Muscle layer of colon (tissue), 2 donors: ENCODE results near the gene KMT5C.
A peak's percentile ranks its signal among the peaks of the same experiment; 100 is the strongest.
"Not testable (repeated sequence)": the region's sequence is repeated elsewhere in the genome, so short reads cannot be mapped to it uniquely, and the experiment has no call there.

Experiments
- H3K27ac ChIP-seq: one replicate; pipeline ENCODE4 v1.7.0; 2013; ENCODE audit warnings: low read depth, mild to moderate bottlenecking, low read length, moderate library complexity
- H3K27me3 ChIP-seq, 2 donors: one replicate each; pipeline ENCODE4 v1.7.0; 2013; ENCODE audit warnings: low read length in 2 of 2, mild to moderate bottlenecking in 2 of 2; ENCODE audit not compliant: insufficient read depth in 2 of 2, control insufficient read depth in 1 of 2
- H3K36me3 ChIP-seq: one replicate; pipeline ENCODE4 v1.7.0; 2013; ENCODE audit warnings: mild to moderate bottlenecking, low read length; ENCODE audit not compliant: insufficient read depth
- H3K4me1 ChIP-seq: one replicate; pipeline ENCODE4 v1.7.0; 2013; ENCODE audit warnings: mild to moderate bottlenecking, low read length; ENCODE audit not compliant: insufficient read depth
- H3K4me3 ChIP-seq, 2 donors: one replicate each; pipeline ENCODE4 v1.7.0; 2013; ENCODE audit warnings: low read length in 2 of 2, low read depth in 1 of 2, mild to moderate bottlenecking in 1 of 2, moderate library complexity in 1 of 2
- H3K9ac ChIP-seq: one replicate; pipeline ENCODE4 v1.7.0; 2013; ENCODE audit warnings: low read length
- H3K9me3 ChIP-seq: one replicate; pipeline ENCODE4 v1.7.0; 2013; ENCODE audit warnings: mild to moderate bottlenecking, low read length
- donor health status: abdominal sarcoma.
- donor health status: Adenocarcinoma of cecum.

The KMT5C gene

DNA sequence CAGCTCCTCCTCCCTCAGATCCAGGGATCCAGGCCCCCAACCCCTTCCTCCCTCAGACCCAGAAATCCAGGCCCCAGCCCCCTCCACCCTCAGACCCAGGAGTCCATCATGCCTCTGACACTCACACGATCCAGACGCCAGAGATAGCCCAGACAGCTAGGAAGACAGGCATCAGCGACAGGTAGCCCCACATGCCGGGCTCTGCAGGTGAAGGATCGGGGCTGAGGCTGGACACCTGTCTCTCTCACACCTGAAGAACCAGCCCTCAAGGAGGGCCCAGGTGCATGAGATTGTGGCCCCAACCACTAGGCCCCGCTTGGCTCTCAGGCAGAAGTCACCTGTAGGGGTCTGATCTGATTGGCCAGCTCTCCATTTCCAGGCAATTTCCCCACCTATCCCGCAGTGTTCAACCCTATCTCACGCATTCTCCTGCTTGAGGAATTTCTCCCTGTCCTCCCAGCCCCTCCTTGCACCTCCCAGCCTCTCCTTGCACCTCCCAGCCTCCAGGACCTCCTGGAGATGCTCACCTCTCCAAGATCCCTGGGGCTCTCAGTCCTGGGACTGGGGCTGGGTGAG lies 18.7 kb upstream of the KMT5C start:
- H3K27ac ChIP-seq: no peak overlapping the region
- peaks cover 0 to 5% of the 10 kb centered on the region in 2 donors for H3K27me3 ChIP-seq
- H3K4me1 ChIP-seq: no peaks in the 10 kb centered on the region
- H3K9ac ChIP-seq: no peak overlapping the region
- no peaks in the 10 kb centered on the region for H3K9me3 ChIP-seq
- H3K36me3 ChIP-seq: no peaks in the 10 kb centered on the region
- H3K4me3 ChIP-seq: no peak overlapping the region

DNA sequence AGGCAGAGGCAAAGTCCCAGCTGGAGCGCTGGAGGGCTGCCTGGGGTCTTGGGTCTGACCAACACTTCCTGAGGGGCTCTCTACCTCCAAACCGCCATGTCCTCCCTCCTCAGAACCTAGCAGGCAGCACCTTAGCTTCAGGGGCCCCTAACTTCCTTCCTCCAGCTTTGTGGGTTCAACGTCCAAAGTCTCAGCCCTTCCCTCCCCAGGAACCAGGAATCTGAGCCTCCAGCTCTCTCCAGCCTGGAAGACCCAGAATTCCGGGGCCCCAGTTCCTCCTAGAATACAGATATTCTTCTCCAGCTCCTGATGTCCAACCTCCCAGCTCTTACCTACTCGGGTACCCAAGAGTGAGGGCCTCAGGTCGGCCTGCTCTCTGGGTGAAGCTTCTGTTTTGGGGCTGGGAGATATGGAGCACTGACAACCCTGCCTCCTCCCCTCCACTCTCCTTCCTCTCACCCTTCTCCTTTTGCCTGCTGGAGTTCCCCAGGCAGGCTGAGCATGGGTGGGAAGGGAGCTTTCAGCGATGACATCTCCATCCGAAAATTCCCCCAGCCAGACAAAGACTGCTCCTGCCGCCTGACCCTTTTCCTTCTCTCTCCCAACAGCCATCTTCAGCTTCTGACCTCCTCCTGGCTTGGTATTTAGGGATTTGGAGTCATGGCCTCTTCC lies 18.1 kb upstream of the KMT5C start:
- Histone ChIP-seq H3K9me3 (no peaks in the 10 kb centered on the region), H3K9ac (no peak overlapping the region), H3K4me3 (no peak overlapping the region), H3K27ac (no peak overlapping the region), H3K36me3 (no peaks in the 10 kb centered on the region), H3K4me1 (no peaks in the 10 kb centered on the region), H3K27me3 (peaks cover 0 to 5% of the 10 kb centered on the region in 2 donors)

DNA sequence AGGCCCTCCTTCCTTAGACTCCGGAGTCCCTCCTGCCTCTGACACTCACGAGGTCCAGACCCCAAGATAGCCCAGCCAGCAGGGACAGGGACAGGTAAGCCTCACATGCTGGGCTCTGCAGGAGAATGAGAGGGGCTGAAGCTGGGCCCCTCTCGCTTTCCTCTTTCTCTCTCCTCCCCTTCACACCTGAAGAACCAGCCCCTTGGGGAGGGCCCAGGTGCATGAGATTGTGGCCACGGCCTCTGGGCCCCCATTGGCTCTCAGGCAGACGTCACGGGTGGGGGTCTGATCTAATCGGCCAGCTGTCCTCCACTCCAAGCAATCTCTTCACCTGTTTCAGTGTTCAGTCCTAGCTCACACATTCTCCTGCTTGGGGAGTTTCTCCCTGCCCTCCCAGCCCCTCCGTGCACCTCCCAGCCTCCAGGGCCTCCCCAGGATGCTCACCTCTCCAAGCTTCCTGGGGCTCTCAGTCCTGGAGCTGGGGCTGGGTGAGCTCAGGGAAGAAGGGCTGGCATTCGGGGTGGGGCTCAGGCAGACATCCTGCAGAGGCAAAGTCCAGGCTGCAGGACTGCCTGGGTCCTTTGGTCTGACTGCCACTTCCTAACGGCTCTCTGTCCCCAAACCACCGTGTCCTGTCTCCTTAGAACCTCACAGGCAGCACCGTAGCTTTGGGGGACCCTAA lies 17.3 kb upstream of the KMT5C start:
- Histone ChIP-seq H3K27me3 (peaks cover 0 to 5% of the 10 kb centered on the region in 2 donors), H3K4me3 (no peak overlapping the region), H3K27ac (no peak overlapping the region), H3K4me1 (no peaks in the 10 kb centered on the region), H3K9ac (no peak overlapping the region), H3K9me3 (no peaks in the 10 kb centered on the region), H3K36me3 (no peaks in the 10 kb centered on the region)

GRCh38 chr19:55324662-55325061 lies 15.0 kb upstream of the KMT5C start:
- H3K27me3 ChIP-seq: peaks cover 0 to 5% of the 10 kb centered on the region in 2 donors
- no peaks in the 10 kb centered on the region for H3K4me1 ChIP-seq
- no peaks in the 10 kb centered on the region for H3K9me3 ChIP-seq
- H3K4me3 ChIP-seq: no peak overlapping the region
- H3K27ac ChIP-seq: no peak overlapping the region
- no peak overlapping the region for H3K9ac ChIP-seq
- H3K36me3 ChIP-seq: no peaks in the 10 kb centered on the region

GRCh38 chr19:55325172-55325571 lies 14.5 kb upstream of the KMT5C start, which contains the start of gene TMEM150B:
TSS of gene TMEM150B (minus strand) at chr19:55325341. CDS start at chr19:55321036, 4,305 bp downstream.
- no peaks in the 10 kb centered on the region for H3K9me3 ChIP-seq
- no peak within 1 kb of the TSS for H3K4me3 ChIP-seq
- H3K9ac ChIP-seq: no peak within 1 kb of the TSS

DNA sequence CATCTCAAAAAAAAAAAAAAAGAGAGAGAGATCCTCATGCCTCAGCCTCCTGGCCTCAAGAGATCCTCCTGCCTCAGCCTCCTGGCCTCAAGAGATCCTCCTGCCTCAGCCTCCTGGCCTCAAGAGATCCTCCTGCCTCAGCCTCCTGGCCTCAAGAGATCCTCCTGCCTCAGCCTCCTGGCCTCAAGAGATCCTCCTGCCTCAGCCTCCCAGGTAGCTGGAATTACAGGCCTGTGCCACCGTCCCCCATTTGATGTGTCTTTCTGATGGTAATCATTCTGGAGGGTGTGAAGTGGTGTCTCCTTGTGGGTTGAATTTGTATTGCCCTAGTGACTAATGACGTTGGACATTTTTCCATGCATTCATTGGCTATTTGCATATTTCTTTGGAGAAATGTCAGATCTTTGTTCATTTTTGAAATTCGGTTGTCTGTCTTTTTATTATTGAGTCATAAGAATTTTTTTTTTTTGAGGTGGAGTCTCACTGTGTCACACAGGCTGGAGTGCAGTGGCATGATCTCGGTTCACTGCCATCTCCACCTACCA lies 10.8 kb upstream of the KMT5C start:
- not testable (repeated sequence) for H3K4me3 ChIP-seq, H3K27me3 ChIP-seq, H3K4me1 ChIP-seq, H3K9me3 ChIP-seq, H3K9ac ChIP-seq, H3K36me3 ChIP-seq, H3K27ac ChIP-seq

More at GRCh38 chr19:55325172-55325571, 14.5 kb upstream of the KMT5C start, which contains the start of gene TMEM150B:
- Histone ChIP-seq H3K27ac (no peak within 1 kb of the TSS), H3K27me3 (peaks cover 0 to under 1% of the 10 kb centered on the region in 2 donors), H3K36me3 (no peaks in the 10 kb centered on the region), H3K4me1 (no peaks in the 10 kb centered on the region)

DNA sequence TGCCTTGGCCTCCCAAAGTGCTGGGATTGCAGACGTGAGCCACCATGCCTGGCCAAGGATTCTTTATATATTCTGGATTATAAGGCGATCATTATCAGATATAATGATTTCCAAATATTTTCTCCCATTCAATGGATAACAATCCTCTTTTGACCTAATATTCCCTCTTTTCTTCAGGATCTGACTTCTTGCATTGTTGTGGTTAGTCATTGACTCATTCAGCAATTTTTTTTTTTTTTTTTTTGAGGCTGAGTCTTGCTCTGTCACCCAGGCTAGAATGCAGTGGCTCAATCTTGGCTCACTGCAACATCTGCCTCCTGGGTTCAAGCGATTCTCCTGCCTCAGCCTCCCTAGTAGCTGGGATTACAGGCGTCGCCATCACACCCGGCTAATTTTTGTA lies 9.9 kb upstream of the KMT5C start:
- not testable (repeated sequence) for H3K4me3 ChIP-seq, H3K4me1 ChIP-seq

GRCh38 chr19:55333870-55334269 lies 5.8 kb upstream of the KMT5C start:
- Histone ChIP-seq H3K36me3 (no peaks in the 10 kb centered on the region), H3K9ac (no peak overlapping the region), H3K4me1 (peaks cover 7% of the 10 kb centered on the region), H3K27ac (no peak overlapping the region), H3K4me3 (no peak overlapping the region), H3K9me3 (no peaks in the 10 kb centered on the region), H3K27me3 (no peaks in the 10 kb centered on the region)

More for the DNA sequence above, 9.9 kb upstream of the KMT5C start:
- not testable (repeated sequence) for H3K27me3 ChIP-seq, H3K9me3 ChIP-seq, H3K27ac ChIP-seq, H3K9ac ChIP-seq, H3K36me3 ChIP-seq

- Histone ChIP-seq H3K4me1 (peaks cover 14% of the 10 kb centered on the region), H3K4me3 (no peak overlapping the region), H3K27ac (no peak overlapping the region), H3K36me3 (no peaks in the 10 kb centered on the region), H3K9me3 (no peaks in the 10 kb centered on the region), H3K9ac (no peak overlapping the region), H3K27me3 (no peaks in the 10 kb centered on the region)
Measured at GRCh38 chr19:55336101-55336500, 3.6 kb upstream of the KMT5C start.

DNA sequence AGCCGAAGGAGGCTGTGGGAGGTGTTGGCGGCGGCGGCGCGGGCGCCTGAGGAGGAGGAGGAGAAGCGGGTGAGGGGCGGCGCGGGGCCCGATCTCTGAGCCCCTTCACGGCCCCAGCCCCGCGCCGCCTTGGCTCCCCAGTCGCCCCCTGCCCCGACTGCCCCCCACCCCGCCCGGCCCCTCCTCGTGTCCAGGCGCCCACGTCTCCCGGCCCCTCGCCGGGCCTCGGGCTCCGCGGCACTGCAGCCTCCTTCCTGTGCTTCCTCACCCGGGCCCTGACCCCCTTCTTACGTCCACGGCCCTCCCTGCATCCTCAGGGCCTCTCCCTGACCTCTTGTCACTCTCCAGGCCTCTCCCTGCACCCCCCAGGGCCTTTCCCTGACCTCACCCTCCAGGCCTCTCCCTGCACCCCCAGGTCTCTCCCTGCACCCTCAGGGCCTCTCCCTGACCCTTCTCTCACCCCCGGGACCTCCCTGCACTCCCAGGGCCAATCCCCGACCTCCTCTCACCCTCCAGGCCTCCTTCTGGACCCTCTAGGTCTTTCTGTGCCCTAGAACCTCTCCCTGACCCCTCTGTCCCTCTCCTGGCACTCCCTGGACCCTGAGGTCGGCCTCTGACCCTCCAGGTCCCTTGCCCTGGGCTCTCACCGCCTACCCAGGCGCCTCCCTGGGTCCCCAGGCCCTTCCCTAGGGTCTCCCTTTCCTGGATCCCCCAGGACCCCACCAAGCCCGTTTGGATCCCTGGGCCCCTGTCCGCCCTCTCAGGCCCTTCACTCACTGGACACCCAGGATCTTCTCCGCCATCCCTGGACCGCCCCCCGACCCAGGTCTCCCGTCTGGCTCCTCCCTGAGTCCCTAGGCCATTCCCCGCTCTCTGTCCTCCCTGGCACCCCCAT lies 460 bp downstream of the KMT5C start:
- Histone ChIP-seq H3K9me3 (no peaks in the 10 kb centered on the region), H3K4me1 (peaks cover 19% of the 10 kb centered on the region), H3K27me3 (no peaks in the 10 kb centered on the region), H3K4me3 (peak overlapping the region; percentile 86 to 95), H3K9ac (peak overlapping the region; percentile 90), H3K36me3 (peaks cover 16% of the 10 kb centered on the region), H3K27ac (peak overlapping the region; percentile 76)

DNA sequence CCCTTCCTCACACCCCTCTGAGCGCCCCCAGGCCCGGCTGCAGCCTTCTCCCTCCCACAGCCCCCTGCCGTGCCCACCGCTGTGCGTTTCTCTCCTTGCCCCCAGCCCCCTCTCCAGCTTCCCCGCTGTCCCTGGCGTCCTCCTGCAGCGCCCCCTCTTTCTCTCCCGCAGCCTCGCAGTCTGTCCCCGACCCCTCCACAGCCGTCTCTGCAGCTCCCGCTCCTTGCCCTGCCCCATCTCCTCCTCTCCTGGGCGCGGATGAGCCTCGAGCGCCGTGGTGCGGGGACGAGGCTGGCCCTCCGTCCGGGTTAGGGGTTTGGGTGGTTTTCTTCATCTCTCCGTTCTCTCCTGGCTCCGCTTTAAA lies 1.1 kb downstream of the KMT5C start:
- peaks cover 16% of the 10 kb centered on the region for H3K36me3 ChIP-seq
- peak overlapping the region; percentile 86 to 95 for H3K4me3 ChIP-seq
- H3K27ac ChIP-seq: peak overlapping the region; percentile 76
- peak overlapping the region; percentile 90 for H3K9ac ChIP-seq
- peaks cover 19% of the 10 kb centered on the region for H3K4me1 ChIP-seq
- no peaks in the 10 kb centered on the region for H3K9me3 ChIP-seq
- H3K27me3 ChIP-seq: no peaks in the 10 kb centered on the region
